HG03439 (cell line): ENCODE data around the gene MEI4.
"Not testable (repeated sequence)": the region's sequence is repeated elsewhere in the genome, so short reads cannot be mapped to it uniquely, and the experiment has no call there.

Source experiments
- ATAC-seq: cut with Tn5 transposase; IDR thresholded peaks from one replicate; pipeline ENCODE4 v1.9.1; 2021; ENCODE audit warnings: mild to moderate bottlenecking, moderate library complexity; ENCODE audit not compliant: unreplicated experiment

MEI4 gene

DNA sequence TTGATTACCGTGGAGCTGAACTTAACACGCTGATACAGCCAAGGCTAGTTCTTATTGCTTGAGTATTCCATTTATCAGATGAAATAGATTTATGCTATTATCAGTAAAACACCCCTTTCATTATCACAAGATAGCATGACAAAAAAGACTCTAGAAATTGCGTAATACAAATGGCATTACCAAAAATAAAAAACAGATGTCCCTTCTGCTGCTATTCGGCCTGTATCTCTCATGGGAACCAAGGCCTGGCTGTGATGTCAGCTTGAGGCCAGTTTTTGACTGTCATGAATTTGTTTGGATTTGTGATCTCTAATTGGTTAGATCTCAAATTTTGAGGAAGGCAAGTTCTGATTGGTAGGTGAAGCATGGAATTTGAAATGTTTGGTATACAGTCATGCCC lies 25.2 kb downstream of the MEI4 start:
- no peak for ATAC-seq

GRCh38 chr6:77683515-77683914 lies 30.7 kb downstream of the MEI4 start:
- no peak for ATAC-seq

DNA sequence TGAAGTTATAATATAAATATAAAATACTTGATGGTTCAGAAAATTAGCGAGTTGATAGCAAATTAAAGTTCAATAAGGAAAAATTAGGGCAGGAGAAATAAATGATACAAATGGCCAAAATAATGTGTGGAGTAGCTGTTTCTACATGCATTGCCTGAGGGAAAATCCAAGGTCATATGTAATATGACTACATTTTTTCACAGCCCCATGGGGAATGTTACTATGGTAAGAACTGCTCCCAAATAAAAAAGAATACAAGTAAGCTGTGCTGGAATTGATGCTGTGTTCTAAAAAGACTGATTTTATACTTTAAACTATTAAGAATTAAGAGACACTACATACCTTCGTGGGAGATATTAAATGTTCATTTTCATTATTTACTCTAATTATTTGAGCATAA lies 34.1 kb downstream of the MEI4 start:
- no peak for ATAC-seq

- ATAC-seq = no peak
Measured at GRCh38 chr6:77688649-77689048, 35.8 kb downstream of the MEI4 start.

- ATAC-seq = not testable (repeated sequence)
Measured at GRCh38 chr6:77700095-77700494, 47.3 kb downstream of the MEI4 start.

DNA sequence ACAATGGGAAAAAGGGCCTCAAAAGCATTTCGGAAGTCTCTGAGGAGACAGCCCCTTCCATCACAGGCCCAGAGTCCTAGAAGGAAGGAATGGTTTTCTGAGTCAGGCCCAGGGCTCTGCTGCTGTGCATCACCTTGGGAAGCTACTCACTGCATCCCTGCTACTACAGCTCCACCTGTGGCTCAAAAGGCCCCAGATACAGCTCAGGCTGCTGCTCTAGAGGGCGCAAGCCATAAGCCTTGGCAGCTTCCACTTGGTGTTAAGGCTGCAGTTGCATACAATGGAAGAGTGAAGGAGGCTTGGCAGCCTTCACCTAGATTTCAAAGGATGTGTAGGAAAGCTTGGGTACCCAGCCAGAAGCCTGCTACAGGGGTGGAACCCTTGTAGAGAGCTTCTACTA lies 54.8 kb downstream of the MEI4 start:
- ATAC-seq = no peak

GRCh38 chr6:77715588-77715987 lies 62.7 kb downstream of the MEI4 start:
- no peak for ATAC-seq

DNA sequence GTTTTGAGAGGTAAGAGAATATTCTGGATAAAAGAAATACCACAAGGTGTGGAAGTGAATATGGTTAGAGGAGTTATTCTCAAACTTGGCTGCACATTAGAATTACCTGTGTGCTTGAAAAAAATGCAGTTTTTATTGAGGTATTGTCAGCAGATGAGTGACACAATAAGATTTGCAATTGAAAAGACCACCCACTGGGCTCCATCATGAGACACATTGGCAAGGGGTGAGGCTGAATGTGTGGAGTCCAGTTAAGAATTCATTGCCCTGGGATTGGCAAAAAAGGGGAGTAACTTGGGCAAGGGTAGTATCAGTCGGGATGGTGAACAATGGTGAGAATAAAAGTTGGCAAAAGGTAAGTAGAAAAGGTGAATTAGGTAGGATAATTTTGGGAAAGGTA lies 63.5 kb downstream of the MEI4 start:
- no peak for ATAC-seq

DNA sequence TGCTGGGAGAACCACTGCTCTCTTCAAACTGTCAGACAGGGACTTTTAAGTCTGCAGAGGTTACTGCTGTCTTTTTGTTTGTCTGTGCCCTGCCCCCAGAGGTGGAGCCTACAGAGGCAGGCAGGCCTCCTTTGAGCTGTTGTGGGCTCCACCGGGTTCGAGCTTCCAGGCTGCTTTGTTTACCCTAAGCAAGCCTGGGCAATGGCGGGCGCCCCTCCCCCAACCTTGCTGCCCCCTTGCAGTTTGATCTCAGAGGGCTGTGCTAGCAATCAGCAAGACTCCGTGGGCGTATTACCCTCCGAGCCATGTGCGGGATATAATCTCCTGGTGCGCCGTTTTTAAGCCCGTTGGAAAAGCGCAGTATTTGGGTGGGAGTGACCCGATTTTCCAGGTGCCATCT lies 83.2 kb downstream of the MEI4 start:
- ATAC-seq = not testable (repeated sequence)

DNA sequence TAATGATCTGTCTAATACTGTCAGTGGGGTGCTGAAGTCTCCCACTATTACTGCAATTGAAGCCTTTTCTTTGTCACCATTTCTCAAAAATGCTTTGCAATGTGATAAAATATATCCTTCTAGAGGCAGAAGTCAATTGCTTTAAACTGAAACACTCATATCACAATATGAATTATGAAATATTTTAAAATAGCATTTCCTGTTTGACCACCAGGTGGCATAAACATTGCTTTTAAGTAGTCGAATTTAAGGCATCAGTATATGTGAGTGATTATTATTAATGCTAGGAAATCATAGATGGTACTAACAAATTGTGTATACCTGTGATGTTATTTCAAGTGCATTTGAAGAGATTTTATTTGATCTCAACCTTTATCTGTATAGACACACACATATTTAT lies 87.5 kb downstream of the MEI4 start:
- ATAC-seq = no peak

DNA sequence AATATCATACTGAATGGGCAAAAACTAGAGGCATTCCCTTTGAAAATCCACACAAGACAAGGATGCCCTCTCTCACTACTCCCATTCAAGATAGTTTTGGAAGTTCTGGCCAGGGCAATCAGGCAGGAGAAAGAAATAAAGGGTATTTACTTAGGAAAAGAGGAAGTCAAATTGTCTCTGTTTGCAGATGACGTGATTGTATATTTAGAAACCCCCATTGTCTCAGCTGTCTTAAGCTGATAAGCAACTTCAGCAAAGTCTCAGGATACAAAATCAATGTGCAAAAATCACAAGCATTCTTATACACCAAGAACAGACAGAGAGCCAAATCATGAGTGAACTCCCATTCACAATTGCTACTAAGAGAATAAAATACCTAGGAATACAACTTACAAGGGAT lies 99.3 kb downstream of the MEI4 start:
- not testable (repeated sequence) for ATAC-seq

- ATAC-seq = no peak
Measured at GRCh38 chr6:77762386-77762785, 109.5 kb downstream of the MEI4 start.

DNA sequence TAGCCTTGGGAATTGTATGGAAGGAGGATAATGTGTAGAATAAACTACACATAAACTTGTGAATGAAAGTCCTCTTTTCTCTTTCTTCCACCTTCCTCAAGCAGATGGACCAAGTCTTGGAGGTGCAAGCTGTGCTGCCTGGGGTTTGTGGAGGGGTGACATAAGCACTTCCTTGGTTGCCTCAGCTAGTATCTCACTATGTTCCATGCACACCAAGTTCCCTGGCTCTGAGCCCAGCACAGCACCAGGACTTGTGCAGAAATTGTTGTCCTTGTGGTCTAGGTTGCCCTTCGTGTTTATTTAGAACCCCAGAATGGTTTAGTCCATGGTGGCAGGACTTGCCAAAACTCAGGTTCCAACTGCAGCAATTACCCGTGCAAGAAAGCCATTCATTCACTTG lies 110.3 kb downstream of the MEI4 start:
- ATAC-seq = no peak

DNA sequence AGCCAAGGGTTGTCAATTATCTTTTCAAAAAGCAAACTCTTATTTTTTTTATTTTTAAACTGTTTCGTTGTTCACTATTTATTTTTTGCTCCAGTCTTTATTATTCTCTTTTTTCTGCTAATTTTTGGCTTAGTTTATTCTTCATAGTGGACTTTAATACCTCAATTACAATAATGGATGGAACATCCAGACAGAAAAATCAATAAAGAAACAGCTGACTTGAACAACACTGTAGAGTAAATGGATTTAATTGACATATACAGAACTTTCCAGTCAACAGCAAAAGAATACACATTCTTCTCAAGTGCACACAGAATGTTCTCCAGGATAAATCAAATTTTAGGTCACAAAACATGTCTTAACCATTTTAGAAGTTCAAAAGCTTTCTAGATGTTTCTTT lies 111.5 kb downstream of the MEI4 start:
- ATAC-seq = no peak

DNA sequence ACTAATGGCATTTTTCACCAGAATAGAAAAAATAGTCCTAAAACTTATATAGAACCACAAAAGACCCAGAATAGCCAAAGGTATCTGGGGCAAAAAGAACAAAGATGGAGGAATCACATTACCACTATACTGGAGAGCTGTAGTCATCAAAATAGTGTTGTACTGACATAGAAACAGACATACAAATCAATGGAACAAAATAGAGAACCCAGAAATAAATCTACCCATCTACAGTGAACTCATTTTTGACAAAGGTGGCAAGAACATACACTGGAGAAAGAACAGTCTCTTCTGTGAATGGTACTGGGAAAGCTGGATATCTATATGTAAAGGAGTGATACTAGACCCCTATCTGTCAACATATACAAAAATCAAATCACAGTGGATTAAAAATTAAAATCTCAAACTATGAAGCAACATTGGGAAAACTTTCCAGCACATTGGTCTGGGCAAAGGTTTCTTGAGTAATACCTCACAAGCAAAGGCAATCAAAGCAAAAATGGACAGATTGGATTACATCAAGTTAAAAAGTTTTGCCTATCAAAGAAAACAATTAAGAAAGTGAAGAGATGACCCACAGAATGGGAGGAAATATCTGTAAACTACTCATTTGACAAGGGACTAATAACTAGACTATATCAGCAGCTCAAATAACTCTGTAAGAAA lies 120.5 kb downstream of the MEI4 start:
- ATAC-seq = no peak

- no peak for ATAC-seq
Measured at GRCh38 chr6:77774457-77774856, 121.6 kb downstream of the MEI4 start.

GRCh38 chr6:77776441-77776840 lies 123.6 kb downstream of the MEI4 start:
- ATAC-seq = no peak

GRCh38 chr6:77778527-77778926 lies 125.7 kb downstream of the MEI4 start:
- ATAC-seq = no peak

- no peak for ATAC-seq
Measured at GRCh38 chr6:77786935-77787629, 134.2 kb downstream of the MEI4 start.

GRCh38 chr6:77796824-77797809 lies 144.3 kb downstream of the MEI4 start:
- no peak for ATAC-seq

- ATAC-seq = no peak
Measured at GRCh38 chr6:77812304-77812703, 159.5 kb downstream of the MEI4 start.

DNA sequence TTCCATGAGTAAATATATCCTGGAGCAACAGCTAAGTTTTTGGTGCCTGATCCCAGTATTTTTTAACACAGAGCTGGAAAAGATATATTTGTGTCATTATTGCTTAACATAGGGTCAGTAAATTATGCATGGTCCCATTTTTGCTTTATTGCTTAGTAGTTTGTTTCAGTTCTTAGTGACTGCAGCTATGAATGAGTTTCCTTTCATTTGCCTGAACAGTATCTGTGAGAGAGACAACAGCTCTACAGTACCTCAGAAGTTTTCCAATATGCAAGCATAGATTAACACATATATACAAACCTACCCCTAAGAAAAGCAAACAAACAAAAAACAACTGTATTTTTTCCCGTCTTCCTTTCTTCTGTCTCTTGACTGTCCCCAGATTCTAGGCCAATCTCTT lies 160.3 kb downstream of the MEI4 start:
- ATAC-seq = no peak
